Cerebellar nuclear complex (tissue), 1 donor: Measurements from ENCODE around the gene METTL16.

ENCODE experiments used
- DNase-seq, 2 experiments: peaks; one replicate each; lab custom pipeline; 2025; lab: John Stamatoyannopoulos, UW

The METTL16 gene

DNA sequence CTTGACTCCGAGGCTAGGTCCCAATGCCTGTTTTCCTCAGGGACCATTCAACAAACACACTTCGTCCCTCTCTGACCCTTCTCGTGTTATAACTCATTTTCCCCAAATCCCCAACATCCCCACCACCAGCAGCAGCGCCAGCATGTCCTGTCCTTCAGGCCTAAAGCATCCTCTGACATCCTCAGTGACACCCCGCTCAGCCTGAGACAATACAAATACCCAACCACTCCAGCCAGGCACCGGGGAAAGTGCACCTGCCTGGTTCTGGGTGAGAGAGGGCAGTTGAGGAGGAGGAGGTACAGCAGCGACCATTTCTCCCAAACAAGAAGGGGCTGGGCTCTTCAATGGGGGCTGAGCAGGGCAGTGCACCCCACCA is 115.5 kb downstream of the METTL16 start:
- no peak for DNase-seq

DNA sequence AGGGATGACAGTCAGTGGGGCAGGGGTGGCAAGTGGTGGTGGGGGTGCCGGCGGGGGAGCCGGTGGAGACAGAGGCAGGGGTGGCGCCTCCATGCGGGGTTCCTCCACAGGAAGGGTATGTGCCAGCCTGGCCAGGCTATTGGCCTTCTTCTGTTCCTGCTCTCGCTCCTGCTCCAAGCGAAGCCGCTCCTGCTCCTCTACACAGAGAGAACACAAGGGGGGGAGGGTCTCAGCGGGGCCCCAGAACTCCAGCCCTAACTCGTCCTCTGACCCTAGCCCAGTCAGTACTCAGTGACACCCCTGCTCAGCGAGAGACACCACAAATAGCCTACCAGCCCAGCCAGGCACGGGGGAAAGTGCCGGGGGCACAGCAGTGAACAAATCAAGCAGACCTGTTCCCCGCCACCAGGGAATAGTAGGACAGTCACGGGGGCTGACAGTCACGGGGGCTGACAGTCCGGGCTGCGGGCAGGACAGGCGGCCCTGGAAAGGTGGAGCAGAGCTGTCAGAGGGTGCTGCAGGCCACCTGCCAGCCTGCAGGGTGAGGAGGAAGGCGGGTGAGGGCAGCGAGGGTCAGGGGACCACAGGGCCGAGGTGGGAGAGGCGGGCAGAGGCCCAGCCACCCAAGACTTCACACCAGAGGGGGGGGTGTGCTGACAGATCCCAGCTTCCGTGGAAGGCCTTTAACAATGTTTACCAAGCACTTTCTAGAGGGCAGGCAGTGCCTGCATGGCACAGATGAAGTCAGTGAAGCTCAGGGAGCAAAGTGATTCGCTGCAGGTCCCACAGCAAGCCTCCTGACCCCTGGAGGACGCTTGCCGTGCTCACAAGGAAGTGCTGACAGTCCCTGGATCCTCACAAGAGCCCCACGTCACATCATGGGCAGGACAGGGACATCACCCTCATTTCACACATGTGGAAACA is 116.2 kb downstream of the METTL16 start:
- DNase-seq = no peak

DNA sequence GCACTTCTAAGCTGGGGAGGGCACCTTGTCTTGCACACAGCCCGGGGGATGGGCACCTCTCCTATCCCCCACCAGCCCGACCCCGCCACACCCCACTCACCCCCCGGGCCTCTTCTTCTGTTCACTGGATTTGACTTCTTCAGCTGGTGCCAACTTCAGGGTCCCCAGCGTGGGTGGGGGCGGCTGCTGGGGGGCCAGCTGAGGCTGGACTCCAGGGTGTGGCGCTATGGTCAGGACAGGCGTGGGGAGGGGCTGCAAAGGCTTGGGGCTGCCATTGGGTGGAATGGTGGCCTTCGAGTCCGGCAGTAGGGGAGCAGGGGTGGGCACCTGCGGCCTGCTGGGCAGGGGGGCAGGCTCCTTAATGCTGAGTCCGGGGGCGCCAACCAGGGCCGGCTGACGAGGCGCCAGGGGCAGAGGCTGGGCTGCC is 116.9 kb downstream of the METTL16 start:
- DNase-seq = no peak

DNA sequence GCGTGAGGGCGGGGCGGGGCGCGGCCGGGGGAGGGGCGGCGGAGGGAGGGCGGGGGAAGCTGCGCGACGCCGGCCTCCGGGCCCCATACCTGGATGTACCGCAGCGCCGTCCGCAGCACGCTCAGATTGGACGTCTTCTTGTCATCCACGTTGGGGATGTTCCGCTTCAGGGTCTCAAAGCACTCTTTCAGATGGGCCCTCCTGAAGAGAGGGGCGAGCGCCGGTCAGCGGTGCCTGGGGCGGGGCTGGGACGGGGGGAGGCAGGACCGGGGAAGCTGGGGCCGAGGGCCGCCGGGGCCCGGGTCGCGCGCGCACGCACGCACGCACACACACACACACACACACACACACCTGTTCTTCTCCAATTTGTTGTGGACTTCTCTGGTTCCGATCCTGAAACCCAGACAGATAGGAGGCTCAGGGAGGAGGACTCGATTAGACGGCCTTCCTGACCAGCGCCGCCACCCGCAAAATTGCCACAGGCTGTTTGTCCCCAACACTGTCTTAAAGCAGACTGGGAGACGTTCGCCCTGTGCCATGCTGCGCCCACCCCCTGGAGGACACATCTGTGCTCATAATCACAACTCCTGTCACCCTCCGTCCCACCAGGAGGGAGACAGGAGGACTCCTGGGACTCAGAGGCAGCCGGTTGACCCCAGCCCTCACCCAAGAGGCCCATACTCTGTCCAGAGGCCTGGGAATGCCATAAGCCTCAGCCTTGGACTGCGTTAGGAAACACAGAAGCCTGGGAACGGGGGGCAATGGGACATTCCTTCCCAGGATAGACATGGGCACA is 117.5 kb downstream of the METTL16 start:
- DNase-seq = no peak

DNA sequence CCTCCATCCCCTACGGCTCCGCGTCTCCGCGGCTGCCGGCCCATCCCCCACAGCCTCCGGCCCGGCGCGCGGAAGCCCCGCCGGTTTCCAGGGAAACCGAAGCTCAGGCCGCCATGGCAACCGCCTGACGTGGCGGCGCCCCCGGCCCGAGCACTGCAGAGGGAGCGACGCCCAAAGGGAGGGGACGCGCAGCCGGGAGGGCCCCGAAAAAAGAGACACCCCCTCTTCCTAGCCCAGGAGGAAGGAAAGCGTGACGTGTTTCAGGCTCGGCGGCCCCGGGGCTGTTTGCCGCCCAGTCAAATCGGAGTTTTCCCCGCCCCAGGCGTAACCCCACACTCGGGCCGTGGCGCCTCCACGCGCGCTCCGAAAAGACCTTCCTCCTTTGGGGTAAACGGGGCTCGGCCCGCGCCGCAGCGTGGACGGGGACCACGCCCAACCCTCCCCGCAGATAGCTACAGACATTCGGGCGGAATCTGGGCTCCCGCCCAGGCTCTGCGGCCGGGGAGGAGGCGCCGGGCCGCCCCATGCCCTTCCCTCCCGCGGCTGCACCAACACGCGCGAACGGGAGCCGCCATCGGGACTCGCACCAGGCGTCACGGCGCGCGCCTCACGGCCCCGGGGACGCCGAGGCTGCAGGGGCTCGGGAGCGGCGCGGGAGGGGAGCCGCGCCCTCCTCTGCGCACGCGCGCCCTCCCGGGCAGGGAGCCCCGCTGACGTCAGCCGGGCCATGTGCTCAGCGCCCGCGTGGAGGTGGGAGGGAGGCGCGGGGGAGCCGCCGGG is 118.3 kb downstream of the METTL16 start:
- peak in 1 of 2 experiments; percentile 17 for DNase-seq

DNA sequence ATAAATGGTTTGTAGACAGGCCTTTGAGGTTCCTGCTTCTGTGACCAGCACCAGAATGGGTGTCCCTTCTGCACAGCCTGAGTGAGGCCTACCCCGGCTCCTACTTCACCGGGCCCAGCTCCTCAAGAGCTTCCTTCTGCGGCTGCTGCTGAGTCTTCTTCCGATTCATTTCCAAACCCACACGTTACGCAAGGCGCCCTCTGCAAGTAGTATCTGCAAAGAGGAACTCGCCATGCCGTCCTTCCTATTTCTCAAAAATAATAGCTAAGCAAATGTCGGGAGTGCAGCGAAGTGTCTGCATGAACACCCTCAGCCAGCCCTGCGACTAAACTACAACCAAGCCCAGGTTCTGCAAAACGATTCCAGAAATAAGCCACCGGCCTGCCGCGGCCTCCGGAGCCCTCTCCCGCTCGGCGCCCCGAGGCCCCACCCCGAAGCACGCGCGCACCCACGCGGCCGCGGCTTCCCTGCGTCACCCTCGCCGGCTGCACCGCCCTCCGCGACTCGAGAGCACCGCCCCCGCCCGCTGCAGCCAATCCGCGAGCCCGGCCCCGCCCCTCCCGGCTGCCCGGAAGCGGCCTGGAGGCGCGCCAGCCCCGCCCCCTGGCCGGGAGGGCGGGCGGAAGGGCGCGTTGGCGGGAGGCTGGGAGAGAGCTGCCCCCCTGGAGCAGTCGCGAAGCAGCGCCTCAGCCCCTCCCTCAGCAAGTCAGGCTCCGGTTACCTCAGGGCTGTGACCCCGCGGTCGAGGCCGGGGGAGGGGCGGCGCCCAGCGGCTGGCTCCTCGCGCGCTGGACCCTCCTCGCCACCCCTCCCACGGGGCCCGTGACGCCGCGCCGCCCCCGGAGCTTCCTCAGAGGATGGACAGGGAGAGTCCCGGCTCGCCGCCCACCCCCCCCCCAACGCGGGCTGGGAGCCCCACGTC is 119.2 kb downstream of the METTL16 start:
- peak; percentile 41 to 44 for DNase-seq

DNA sequence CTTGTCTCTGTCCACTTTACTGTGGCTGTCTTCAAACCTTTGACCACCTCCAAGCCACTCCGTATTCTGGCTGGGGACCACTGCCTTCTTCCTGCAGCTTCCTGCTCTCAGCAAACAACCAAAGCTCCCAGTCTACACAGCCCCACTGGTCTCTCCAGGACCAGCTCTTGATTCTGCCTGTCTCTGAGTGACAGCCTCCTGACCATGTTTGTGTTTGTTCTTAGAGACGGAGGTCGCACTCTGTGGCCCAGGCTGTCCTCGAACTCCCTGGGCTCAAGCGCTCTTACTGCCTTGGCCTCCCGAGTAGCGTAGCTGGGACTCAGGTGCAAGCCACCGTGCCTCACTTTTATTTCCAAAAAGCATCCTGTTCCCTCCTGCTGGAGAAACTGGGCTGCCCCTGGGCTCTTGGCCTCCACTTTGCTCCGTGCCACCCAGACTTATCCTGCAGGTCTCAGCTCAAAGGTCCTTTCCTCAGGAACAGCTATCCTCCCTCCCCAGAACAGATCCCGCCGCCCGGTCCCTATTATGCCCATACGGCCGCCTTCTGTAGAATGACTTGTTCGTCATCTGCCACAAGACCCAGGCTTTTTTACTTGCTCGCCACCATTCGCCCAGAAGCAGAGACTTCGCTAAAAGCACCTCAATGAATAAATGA is 120.0 kb downstream of the METTL16 start:
- no peak for DNase-seq

DNA sequence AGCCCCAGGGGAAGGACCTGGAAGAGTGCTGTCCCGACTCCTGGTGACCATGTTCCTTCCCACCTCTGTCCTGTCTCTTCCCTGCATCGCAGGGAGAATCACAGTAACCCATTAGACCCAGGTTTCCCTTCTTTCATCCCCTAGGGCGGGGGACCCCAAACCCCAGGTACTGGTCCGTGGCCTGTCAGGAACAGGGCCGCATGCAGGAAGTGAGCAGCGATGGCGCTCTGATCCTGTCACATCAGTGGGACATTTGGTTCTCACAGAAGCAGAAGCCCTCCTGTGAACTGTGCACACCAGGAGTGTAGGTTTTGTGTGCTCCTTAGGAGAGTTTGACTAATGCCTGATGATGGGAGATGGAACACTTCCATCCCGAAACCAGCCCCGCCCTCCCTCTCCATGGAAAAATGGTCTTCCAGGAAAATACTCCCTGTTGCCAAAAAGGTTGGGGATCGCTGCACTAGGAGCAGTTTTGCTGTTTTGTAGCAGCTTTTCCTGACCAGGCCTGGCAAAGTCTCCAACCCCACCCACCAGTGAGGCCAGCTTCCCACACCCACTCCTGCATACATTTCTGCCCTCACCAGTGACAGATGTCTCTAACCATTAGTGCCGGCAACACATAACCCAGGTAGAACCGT is 121.4 kb downstream of the METTL16 start:
- DNase-seq = no peak

DNA sequence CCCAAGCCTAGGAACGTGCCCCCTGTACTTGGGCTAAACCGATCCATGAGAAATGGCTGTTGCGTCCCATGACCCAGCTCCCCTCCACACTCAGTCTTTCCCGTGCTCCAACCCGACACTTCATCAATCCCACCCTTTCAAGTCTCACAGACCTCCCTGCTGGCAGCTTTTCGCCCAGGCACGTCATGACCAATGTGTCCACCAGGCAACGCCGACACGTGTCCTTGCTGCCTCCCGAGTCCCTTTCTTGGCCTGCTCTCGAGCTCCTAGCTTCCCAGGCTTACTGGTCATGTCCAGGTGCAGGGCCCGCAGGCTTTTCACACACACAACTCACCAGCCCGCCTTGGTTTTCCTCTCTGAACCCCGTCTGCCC is 123.0 kb downstream of the METTL16 start:
- no peak for DNase-seq

DNA sequence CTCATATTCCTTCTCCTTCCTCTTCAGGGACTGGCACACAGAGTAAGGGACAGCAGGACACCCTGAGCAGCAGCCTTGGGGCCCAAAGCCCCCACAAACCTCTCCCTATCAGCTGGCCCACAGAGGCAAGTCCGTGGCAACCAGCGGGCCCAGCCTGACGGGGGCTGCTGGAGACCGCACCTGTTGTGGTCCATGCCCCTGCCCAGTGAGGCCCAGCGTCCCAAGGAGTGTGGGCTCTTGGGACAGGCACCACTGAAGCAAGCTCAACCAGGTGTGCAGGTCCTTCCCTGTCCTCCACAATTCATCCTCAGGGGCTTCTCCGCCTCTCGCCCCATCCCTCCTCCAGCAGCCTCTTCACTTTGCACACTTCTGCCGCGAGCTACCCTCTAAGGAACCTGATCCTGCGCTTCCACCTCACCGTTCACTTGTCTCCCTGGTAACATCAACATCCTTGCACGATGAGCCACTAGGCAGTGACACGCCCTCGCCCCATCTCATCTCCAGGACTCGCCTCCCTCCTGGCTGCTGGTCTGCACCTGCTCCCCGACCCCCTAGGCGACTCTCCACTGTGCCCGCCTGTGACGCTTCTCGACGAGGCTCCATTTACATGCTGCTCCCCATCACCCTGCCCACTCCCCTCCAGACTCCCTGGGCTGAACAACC is 123.5 kb downstream of the METTL16 start:
- no peak for DNase-seq

DNA sequence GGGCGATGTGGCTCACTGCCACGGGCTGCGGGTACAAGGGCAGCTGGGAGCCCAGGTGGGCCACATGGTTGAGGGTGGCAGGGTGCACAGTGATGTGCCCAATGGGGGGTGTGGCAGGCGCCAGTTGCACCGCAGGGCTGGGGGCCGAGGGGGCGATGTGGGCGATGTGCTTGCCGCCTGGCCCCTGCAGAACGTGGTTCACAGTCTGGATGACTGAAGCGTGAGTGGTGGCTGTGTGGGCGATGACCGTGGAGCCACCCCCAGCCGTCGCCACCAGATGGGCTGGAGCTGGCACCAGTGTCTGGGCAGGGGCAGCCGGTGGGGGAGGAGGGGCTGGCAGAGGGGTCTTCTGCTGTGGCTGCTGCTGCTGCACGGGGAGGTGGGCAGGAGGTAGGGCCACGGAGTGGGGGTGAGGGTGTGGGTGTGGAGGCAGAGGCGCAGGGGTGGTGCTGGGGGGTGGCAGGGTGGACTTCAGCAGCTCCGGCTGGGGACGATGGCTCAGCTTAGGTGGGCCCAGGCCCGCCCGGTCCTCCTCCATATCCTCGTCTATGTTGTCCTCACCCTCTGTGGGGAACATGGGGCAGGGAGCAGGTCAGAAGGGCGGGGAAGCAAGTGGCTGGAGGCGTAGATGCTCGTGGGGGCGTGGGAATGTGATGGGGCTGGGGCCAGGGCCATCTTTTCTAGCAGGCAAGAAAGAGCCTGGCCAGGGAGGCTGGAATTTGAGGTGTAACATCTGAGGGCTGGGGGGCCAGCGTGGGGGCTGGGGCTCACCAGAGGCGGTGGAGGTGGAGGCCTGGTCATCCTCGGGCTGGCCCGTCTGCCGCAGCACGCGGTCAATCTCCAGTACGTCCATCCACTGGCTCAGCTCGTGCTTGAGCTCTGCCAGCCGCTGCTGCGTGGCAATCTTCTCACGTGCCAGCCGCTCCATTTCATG is 124.3 kb downstream of the METTL16 start:
- DNase-seq = no peak

DNA sequence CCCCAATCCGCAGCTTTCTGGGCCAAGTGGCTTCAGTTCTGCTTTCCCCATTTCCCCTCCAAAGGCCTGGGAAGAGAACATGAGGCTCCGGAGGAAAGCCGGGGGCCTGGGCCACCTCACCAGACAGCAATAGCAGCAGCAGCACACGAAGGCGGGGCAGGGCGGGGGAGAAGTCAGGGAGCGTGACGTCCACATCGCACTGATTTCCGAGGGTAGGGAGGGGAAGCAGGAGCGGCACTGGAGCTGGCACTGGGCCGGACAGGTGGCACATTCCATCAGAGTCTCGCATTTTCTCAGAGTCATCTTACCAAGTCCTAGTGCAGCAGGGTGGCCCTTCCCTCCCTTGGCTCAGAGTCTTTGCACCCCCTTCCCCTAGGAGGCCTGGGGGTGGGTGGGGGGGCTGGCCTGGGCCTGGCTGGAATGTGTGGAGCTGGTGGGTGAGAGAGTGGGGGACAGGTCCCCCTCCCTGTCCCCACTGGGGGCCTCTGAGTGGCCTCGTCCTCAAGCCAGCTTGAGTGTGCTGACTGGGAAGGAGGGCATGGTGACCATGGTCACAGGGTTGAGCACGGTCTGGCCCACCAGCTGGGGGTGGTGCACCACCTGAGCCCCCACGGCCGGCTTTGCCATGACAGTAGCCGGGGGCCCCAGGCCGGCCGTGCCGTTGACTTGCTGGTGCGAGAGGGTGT is 125.1 kb downstream of the METTL16 start:
- no peak for DNase-seq

DNA sequence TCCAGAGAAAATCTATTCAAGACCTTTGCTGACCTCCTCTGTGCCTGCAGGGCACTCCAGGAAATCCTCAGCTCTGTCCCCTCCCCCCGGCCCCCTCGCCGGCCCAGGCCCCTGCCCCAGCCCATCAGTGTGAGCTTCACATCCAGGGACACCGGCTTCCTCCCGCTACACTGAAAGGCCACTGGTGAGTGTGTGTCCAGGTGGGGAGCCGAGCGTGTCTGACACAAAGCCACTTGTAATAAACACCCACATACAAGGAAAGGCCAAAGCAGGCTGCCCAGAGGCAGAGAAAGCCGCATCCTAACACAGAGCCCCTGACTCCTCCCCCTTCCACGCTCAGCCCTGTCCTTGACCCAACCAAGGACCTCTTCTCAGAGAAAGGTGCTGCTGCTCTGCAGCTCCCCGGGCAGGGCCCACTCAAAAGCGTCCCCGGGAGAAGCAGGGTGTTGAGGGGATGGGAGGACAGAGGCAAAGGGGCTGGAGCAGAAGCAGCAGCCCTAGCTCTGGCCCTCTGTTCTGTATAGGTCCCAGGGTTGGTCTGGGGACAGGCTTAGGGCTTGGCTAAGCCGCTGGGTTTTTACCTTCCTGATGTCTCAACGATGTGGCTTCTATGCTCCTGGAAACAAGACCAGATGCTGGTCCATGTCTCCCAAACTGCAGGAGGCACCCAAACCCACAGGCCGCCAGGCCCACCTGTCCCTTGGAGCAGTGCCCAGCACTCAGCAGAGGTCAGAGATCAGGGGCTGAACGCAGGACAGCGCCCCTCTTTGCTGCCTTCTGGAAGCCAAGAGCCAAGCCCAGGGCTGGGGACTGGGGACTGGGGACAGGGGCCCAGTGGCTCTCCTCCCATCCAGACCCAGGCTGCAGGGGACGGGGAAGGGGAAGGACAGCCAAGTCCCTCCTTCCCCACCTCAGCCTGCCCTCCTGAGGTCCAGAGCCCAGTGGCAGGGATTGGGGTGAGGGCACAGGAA is 126.2 kb downstream of the METTL16 start:
- no peak for DNase-seq

DNA sequence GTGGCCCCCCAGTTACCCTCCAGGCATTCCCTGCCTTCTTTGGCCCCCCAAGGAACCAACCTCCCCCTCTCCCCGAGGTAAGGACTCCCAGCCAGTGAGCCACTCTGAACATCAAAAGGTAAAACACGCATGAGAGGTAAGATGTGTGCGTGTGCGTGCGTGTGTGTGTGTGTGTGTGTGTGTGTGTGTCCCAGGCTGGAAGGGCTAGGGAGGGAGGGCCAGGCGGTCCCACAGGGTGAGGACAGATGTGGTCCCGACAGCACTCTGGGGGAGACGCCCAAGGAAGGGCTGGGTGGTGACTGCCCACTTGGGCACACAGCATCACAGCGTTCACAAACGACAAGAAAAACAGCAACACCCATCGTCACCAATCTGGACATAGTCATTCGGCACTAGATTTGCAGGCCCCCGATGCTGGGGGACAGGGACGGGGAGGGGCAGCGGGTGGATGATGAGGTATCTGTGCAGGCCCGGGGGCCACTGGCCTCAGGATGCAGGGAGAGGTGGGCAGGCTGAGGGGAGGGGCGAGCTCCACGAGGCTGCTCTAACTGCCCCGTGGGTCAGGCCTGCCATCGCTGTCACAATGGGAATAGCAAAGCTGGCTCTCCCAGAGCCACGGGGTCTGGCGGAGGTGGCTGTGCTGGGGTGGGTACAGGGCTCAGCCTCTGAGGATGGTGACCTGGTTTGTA is 127.1 kb downstream of the METTL16 start:
- no peak for DNase-seq

DNA sequence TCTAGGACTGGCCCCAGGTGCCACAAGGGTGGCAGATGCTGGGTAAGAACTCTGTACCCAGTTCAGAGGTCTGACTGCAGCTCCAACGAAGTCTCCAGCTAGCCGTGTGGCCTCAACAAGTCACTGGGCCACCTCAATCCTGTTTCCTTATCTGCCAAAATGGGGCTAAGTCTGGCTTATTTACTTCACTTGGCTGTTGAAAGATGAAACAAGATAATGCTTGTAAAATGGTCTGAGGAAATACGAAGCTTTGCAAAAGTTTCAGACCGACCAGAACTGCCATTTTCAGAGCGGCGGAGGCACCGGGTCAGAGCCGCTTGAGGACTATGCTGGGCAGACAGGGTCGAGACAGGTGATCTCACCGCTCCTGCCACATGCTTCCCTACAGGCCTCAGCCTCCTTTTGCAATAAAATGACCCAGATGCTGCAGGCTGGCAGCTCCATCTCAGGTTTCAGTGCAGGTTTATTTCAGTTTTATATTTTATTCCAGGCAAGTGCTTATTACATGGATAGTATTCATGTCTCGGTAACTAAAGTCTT is 128.0 kb downstream of the METTL16 start:
- no peak for DNase-seq
